ENCODE data around the gene RPS6KL1. TPM values are rescaled to one million over a fixed set of nuclear protein-coding genes. Genes with fewer than 3 reads are reported as not detected.
A peak's percentile ranks its signal among the peaks of the same experiment; 100 is the strongest.

RPS6KL1 gene
- total RNA-seq, 2 experiments from 2014 or later, result 6.0 to 6.5 TPM

GRCh38 chr14:74879427-74880182, 43.5 kb downstream of the RPS6KL1 start:
- no peak for DNase-seq
- Mint-ChIP-seq H3K27ac (peak overlapping the region; percentile 64), H3K36me3 (peaks cover 21% of the 10 kb centered on the region), H3K4me3 (no peak overlapping the region), H3K27me3 (no peaks in the 10 kb centered on the region), H3K4me1 (peaks cover 50% of the 10 kb centered on the region), H3K9me3 (no peaks in the 10 kb centered on the region)

GRCh38 chr14:74875941-74876913, 46.8 kb downstream of the RPS6KL1 start, which contains the start of gene PROX2:
Gene PROX2 (minus strand): TSS chr14:74876145. CDS start chr14:74863834, 12,311 bp downstream.
- peaks cover 31% of the 10 kb centered on the region for H3K4me1 Mint-ChIP-seq

GRCh38 chr14:74875204-74875603, 47.9 kb downstream of the RPS6KL1 start:
- Mint-ChIP-seq H3K9me3 (no peaks in the 10 kb centered on the region), H3K27me3 (no peaks in the 10 kb centered on the region), H3K36me3 (no peaks in the 10 kb centered on the region), H3K4me3 (peak overlapping the region; percentile 73), H3K4me1 (peaks cover 24% of the 10 kb centered on the region), H3K27ac (no peak overlapping the region)
- DNase-seq, result no peak

More at GRCh38 chr14:74875941-74876913, 46.8 kb downstream of the RPS6KL1 start, which contains the start of gene PROX2:
- Mint-ChIP-seq H3K4me3 (peak within 1 kb of the TSS; percentile 73), H3K36me3 (no peaks in the 10 kb centered on the region), H3K27ac (peak within 1 kb of the TSS; percentile 65), H3K9me3 (no peaks in the 10 kb centered on the region), H3K27me3 (no peaks in the 10 kb centered on the region)
- DNase-seq, result peak; percentile 36

GRCh38 chr14:74871819-74872218, 51.2 kb downstream of the RPS6KL1 start:
- Mint-ChIP-seq H3K27ac (no peak overlapping the region), H3K9me3 (no peaks in the 10 kb centered on the region), H3K27me3 (no peaks in the 10 kb centered on the region), H3K4me3 (no peak overlapping the region), H3K4me1 (peaks cover 32% of the 10 kb centered on the region), H3K36me3 (no peaks in the 10 kb centered on the region)
- no peak for DNase-seq

- Mint-ChIP-seq H3K27me3 (no peaks in the 10 kb centered on the region), H3K4me1 (peaks cover 22% of the 10 kb centered on the region), H3K36me3 (no peaks in the 10 kb centered on the region), H3K9me3 (no peaks in the 10 kb centered on the region), H3K4me3 (no peak overlapping the region), H3K27ac (no peak overlapping the region)
- no peak for DNase-seq
Measured at GRCh38 chr14:74868739-74869138, 54.3 kb downstream of the RPS6KL1 start.

- Mint-ChIP-seq H3K36me3 (no peaks in the 10 kb centered on the region), H3K27ac (peak overlapping the region; percentile 42), H3K4me1 (peaks cover 22% of the 10 kb centered on the region), H3K27me3 (no peaks in the 10 kb centered on the region), H3K9me3 (no peaks in the 10 kb centered on the region), H3K4me3 (peak overlapping the region; percentile 26)
- DNase-seq, result peak; percentile 71
Measured at GRCh38 chr14:74867673-74868072, 55.4 kb downstream of the RPS6KL1 start.

- Mint-ChIP-seq H3K27me3 (no peaks in the 10 kb centered on the region), H3K4me1 (peaks cover 22% of the 10 kb centered on the region), H3K27ac (peak overlapping the region; percentile 42), H3K36me3 (no peaks in the 10 kb centered on the region), H3K4me3 (no peak overlapping the region), H3K9me3 (no peaks in the 10 kb centered on the region)
- no peak for DNase-seq
Measured at GRCh38 chr14:74866708-74867389, 56.2 kb downstream of the RPS6KL1 start.

- Mint-ChIP-seq H3K9me3 (no peaks in the 10 kb centered on the region), H3K27me3 (no peaks in the 10 kb centered on the region), H3K4me1 (peaks cover 22% of the 10 kb centered on the region), H3K36me3 (no peaks in the 10 kb centered on the region), H3K4me3 (no peak overlapping the region), H3K27ac (no peak overlapping the region)
- no peak for DNase-seq
Measured at GRCh38 chr14:74865156-74865555, 57.9 kb downstream of the RPS6KL1 start.

GRCh38 chr14:74864198-74864597, 58.9 kb downstream of the RPS6KL1 start:
- H3K4me3 Mint-ChIP-seq, result no peak overlapping the region
- no peaks in the 10 kb centered on the region for H3K36me3 Mint-ChIP-seq
- no peak for DNase-seq
- H3K4me1 Mint-ChIP-seq, result peaks cover 22% of the 10 kb centered on the region
- no peak overlapping the region for H3K27ac Mint-ChIP-seq
- H3K27me3 Mint-ChIP-seq, result no peaks in the 10 kb centered on the region
- no peaks in the 10 kb centered on the region for H3K9me3 Mint-ChIP-seq

GRCh38 chr14:74863274-74863673, 59.8 kb downstream of the RPS6KL1 start:
- DNase-seq, result no peak
- H3K27ac Mint-ChIP-seq, result no peak overlapping the region
- H3K4me1 Mint-ChIP-seq, result peaks cover 18% of the 10 kb centered on the region
- H3K4me3 Mint-ChIP-seq, result no peak overlapping the region
- no peaks in the 10 kb centered on the region for H3K36me3 Mint-ChIP-seq
- no peaks in the 10 kb centered on the region for H3K27me3 Mint-ChIP-seq
- H3K9me3 Mint-ChIP-seq, result no peaks in the 10 kb centered on the region

GRCh38 chr14:74861734-74862090, 61.3 kb downstream of the RPS6KL1 start:
- Mint-ChIP-seq H3K4me1 (peaks cover 5% of the 10 kb centered on the region), H3K27ac (no peak overlapping the region), H3K27me3 (no peaks in the 10 kb centered on the region), H3K9me3 (no peaks in the 10 kb centered on the region), H3K36me3 (no peaks in the 10 kb centered on the region), H3K4me3 (no peak overlapping the region)
- no peak for DNase-seq

GRCh38 chr14:74860899-74861733, 61.9 kb downstream of the RPS6KL1 start:
- peak; percentile 81 for DNase-seq
- no peaks in the 10 kb centered on the region for H3K9me3 Mint-ChIP-seq
- H3K27me3 Mint-ChIP-seq, result no peaks in the 10 kb centered on the region
- H3K36me3 Mint-ChIP-seq, result no peaks in the 10 kb centered on the region
- no peak overlapping the region for H3K27ac Mint-ChIP-seq
- H3K4me3 Mint-ChIP-seq, result no peak overlapping the region
- H3K4me1 Mint-ChIP-seq, result peaks cover 3% of the 10 kb centered on the region

- peaks cover 7% of the 10 kb centered on the region for H3K4me1 Mint-ChIP-seq
- H3K27ac Mint-ChIP-seq, result no peak overlapping the region
- no peak overlapping the region for H3K4me3 Mint-ChIP-seq
- no peaks in the 10 kb centered on the region for H3K27me3 Mint-ChIP-seq
- H3K36me3 Mint-ChIP-seq, result no peaks in the 10 kb centered on the region
- H3K9me3 Mint-ChIP-seq, result no peaks in the 10 kb centered on the region
- DNase-seq, result no peak
Measured at GRCh38 chr14:74859757-74860552, 63.1 kb downstream of the RPS6KL1 start.
